Activated naive CD4-positive, alpha-beta T cell treated with anti-CD3 and anti-CD28 coated beads, Interleukin-2, amount 50 U/mL, for 24 hours (primary cell): ENCODE data around the gene C6orf89.
A peak's percentile ranks its signal among the peaks of the same experiment; 100 is the strongest.
"Not testable (repeated sequence)": the region's sequence is repeated elsewhere in the genome, so short reads cannot be mapped to it uniquely, and the experiment has no call there.

Experiments
- H3K27ac Mint-ChIP-seq: one replicate; pipeline ENCODE4 v1.8.0; 2021; ENCODE audit warnings: mild to moderate bottlenecking, mixed read lengths
- H3K27me3 Mint-ChIP-seq: one replicate; pipeline ENCODE4 v1.8.0; 2021; ENCODE audit warnings: mixed read lengths
- H3K36me3 Mint-ChIP-seq: one replicate; pipeline ENCODE4 v1.8.0; 2021; ENCODE audit warnings: mixed read lengths
- H3K4me1 Mint-ChIP-seq: one replicate; pipeline ENCODE4 v1.8.0; 2021; ENCODE audit warnings: mixed read lengths
- H3K4me3 Mint-ChIP-seq: one replicate; pipeline ENCODE4 v1.8.0; 2021; ENCODE audit warnings: mild to moderate bottlenecking, mixed read lengths
- H3K9me3 Mint-ChIP-seq: one replicate; pipeline ENCODE4 v1.8.0; 2021; ENCODE audit warnings: mixed read lengths

Gene C6orf89

DNA sequence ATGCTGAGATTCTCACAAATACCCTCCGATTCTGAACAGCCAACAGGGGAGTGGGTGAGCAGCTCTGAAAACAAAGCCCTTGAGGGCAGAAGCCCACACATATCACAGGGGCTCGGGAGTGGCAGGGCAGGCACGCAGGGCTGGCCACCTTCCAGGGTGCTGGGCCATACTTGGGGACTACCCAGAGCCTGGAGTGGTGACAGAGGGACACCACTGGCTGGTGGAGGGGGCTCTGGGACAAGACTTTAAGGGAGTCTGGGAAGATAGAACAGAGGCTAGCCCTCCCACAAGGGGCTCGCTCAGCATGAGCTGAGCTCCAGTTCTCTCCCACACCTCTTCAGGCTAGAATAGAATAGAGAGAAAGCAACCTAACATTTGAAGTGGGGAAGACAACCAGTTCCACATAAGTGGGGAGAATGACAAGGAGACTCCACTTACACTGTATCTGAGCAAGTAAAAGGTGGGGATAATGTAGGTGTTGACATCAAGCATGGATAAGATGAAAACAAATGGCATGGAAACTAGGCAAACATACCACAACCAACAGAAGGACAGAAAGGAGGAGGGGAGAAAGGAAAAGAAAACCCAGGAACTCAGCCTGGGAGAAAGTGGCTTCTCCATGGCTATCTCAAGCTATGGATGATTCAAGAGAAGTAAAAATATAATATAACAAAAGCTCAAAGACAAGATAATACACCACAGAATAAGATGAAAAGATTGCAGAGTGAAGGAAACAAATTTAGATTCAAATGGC is 18.1 kb upstream of the C6orf89 start:
- Mint-ChIP-seq H3K4me1 (peaks cover 76% of the 10 kb centered on the region), H3K4me3 (peak overlapping the region; percentile 53), H3K27me3 (no peaks in the 10 kb centered on the region), H3K9me3 (no peaks in the 10 kb centered on the region), H3K27ac (no peak overlapping the region), H3K36me3 (peaks cover 37% of the 10 kb centered on the region)

DNA sequence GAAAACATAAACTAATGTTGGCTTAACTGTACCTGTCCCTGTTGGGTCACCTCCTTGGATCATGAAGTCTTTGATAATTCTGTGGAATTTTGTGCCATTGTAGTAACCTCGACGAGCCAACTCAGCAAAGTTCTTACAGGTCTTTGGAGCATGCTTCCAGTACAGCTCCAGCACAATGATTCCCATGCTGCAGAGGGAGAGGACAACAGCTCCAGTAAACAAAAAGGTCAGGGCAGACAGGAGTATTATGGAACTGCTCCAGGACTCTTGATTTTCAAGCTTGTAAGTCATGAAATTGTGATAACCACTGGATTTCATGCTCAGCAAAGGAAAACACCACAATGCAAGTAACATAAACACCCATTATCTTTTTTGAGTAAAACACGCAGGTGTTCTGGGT is 14.1 kb upstream of the C6orf89 start:
- no peaks in the 10 kb centered on the region for H3K9me3 Mint-ChIP-seq
- H3K4me1 Mint-ChIP-seq = peaks cover 65% of the 10 kb centered on the region
- H3K36me3 Mint-ChIP-seq = peaks cover 21% of the 10 kb centered on the region
- no peak overlapping the region for H3K4me3 Mint-ChIP-seq
- H3K27me3 Mint-ChIP-seq = no peaks in the 10 kb centered on the region
- H3K27ac Mint-ChIP-seq = no peak overlapping the region

DNA sequence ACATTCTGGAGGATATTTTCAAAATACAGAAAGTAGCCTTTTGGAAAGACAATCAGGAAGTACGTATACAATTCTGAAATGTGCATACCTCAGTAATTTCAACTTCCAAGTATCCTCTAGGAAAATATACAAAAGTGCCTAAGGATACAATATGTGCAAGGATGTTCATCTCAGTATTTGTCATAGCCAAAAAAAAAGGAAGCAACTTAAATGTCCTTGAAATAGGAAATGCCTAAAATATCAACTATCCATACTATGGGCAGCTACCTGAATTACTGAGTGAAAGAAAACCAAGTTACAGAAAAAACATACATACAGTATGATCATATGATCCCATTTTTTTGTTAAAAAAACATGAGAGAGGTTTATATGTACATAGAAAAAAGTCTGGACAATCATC is 12.6 kb upstream of the C6orf89 start:
- Mint-ChIP-seq H3K27me3 (peaks cover 1% of the 10 kb centered on the region), H3K27ac (peak overlapping the region; percentile 100), H3K9me3 (no peaks in the 10 kb centered on the region), H3K4me1 (peaks cover 51% of the 10 kb centered on the region), H3K4me3 (peak overlapping the region; percentile 95), H3K36me3 (peaks cover 16% of the 10 kb centered on the region)

DNA sequence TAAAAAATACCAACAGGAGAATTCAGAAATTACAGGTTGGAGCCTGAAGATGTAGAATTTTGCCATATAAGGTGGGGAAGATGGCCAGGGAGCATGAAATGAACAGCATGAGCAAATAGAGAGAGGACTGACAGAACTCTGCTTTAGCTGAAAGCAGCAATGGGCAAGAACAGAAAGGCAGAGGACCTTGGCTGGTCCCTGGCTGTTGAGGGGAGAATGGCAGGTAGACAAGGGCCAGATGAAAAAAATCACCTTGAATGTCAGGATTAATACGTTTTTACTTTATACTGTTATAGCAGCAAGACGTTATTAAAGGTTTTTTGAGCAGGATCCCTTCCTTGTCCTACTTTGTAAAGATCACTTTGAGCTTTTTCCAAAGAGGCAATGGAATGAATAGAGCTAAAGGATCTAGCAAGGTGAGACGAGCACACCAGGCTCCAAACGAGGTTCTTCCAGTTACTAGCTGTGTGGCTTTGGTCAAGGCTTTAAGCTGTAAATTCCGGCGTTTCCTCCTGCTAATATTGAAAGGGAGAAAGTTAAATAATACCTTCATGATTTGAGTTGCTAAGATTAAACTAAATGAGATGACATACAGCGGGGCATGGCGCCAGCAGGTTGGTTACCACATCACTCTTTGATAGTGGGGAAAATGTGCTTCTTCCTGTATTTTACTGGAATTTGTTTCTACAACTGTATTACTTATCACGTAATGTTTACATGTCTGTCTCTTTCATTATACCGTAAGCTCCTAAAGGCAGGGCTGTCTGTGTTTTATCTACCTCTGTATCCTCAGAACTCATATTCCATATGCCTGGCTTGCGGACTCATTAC is 11.9 kb upstream of the C6orf89 start:
- Mint-ChIP-seq H3K9me3 (no peaks in the 10 kb centered on the region), H3K27me3 (peaks cover 3% of the 10 kb centered on the region), H3K4me1 (peaks cover 45% of the 10 kb centered on the region), H3K36me3 (peaks cover 13% of the 10 kb centered on the region), H3K27ac (peak overlapping the region; percentile 100), H3K4me3 (peak overlapping the region; percentile 95)

DNA sequence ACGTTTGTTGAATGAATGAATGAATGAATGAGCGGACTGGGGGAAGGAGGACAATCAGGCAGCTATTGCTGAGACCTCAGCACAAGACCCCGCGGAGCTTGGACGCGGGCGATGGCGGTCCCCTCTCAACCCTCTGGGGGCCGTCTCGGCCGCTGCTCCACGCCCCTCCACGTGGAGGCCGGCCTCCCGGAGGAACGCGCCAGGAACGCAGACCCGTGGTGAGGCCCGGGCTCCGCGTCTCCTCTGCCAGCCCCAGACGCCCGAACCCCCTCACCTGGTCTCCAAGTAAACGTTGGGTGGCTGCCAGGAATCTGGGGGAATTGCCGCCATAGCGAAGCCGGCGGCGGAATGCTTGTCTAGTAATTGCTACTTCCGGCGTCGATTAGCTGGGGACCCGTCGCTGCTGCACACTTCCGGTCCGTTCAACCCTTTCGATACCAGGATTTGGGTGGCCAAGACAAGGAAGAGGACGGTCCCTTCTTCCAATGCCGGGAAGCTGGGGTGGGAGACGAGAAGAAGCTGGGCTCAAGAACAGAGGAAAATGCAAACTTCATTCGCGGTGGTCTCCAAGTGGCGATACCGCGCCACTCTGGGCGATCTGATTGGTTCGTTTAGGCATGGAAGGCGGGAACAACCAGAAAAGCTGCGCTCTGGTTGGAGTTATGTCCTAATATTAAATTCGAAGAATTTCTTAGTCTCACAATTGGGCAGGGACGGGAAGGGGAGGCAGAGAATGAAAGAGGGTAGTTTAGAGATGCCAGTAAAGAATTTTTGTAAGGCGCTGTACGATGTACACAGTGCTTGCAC is 11.1 kb upstream of the C6orf89 start, which contains the start of gene PPIL1:
Gene PPIL1, minus strand, starts transcription at position 361 of the 807 bp plus-strand sequence. Its CDS starts 31 bp downstream, at position 330.
- Mint-ChIP-seq H3K27ac (peak within 1 kb of the TSS; percentile 100), H3K27me3 (peaks cover 8% of the 10 kb centered on the region), H3K4me1 (peaks cover 40% of the 10 kb centered on the region), H3K36me3 (peaks cover 13% of the 10 kb centered on the region), H3K9me3 (no peaks in the 10 kb centered on the region), H3K4me3 (peak within 1 kb of the TSS; percentile 95)

DNA sequence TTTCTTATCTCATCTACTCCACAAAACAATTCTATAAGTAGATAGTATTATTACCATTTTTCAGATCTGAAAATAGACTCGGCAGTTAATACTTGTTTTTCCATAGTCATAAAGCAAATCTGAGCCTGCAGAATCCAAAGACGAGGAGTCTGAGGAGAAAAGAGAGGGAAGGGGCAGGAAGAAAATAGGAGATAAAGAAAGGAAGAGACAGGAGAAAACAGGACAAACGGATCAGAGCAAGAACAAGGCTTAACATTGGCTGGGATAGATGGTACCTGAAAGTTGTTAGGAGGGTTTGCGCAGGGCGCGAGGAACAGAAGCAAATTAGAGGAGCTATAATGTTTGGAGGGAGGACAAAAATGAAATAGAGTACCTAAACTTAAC is 10.5 kb upstream of the C6orf89 start:
- Mint-ChIP-seq H3K27me3 (peaks cover 8% of the 10 kb centered on the region), H3K27ac (peak overlapping the region; percentile 100), H3K36me3 (peaks cover 9% of the 10 kb centered on the region), H3K4me1 (peaks cover 35% of the 10 kb centered on the region), H3K9me3 (no peaks in the 10 kb centered on the region), H3K4me3 (peak overlapping the region; percentile 95)

DNA sequence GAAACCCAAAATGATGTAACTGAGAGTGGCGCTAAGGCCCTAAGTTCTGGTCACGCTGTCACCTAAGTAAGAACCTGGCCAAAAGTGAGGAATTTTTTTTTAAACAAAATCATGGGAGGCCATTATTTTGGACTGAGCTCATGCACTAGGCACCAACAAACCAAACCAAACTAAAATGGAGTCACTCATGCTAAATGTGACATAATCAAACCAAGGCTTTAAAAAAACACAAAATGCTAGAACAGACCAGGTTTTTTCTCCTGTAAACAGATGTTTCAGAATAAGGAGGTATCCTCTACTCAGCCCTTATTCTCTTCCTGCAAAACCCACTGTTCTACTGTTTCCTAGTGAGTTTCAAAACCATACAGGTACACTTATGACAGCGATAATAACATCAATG is 1.1 kb upstream of the C6orf89 start:
- H3K4me3 Mint-ChIP-seq = no peak overlapping the region
- H3K27ac Mint-ChIP-seq = peak overlapping the region; percentile 96
- H3K4me1 Mint-ChIP-seq = peaks cover 32% of the 10 kb centered on the region
- no peaks in the 10 kb centered on the region for H3K27me3 Mint-ChIP-seq
- H3K9me3 Mint-ChIP-seq = no peaks in the 10 kb centered on the region
- H3K36me3 Mint-ChIP-seq = no peaks in the 10 kb centered on the region

DNA sequence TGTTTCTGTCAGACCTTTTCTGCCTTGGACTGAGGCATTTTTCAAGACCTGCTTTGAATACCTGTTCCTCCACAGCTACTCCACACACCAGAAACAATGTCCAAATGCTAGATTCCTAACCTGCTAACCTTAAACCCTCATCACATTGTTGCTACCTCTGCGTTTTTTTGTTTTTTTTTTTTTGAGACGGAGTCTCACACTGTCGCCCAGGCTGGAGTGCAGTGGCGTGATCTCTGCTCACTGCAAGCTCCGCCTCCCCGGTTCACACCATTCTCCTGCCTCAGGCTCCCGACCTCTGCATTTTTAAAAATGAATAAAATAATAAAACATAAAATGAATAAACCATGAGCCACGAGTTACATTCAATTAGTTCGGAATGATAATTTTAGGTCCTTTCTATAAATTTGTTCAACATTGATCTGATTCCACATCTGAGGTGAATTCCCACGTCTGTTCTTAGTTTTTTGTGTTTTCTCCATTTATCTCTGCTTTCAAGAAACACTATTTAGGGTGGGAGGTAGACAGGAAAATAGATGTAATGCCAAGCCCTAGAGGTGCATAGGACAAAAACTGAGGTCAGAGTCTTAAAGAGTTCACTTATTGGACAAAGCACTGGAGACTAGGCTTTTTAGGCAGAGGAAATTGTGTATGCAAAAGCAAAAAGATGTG is 1.3 kb downstream of the C6orf89 start:
- Mint-ChIP-seq H3K36me3 (peaks cover 2% of the 10 kb centered on the region), H3K4me3 (peak overlapping the region; percentile 93), H3K9me3 (no peaks in the 10 kb centered on the region), H3K27ac (no peak overlapping the region), H3K27me3 (no peaks in the 10 kb centered on the region), H3K4me1 (peaks cover 39% of the 10 kb centered on the region)

DNA sequence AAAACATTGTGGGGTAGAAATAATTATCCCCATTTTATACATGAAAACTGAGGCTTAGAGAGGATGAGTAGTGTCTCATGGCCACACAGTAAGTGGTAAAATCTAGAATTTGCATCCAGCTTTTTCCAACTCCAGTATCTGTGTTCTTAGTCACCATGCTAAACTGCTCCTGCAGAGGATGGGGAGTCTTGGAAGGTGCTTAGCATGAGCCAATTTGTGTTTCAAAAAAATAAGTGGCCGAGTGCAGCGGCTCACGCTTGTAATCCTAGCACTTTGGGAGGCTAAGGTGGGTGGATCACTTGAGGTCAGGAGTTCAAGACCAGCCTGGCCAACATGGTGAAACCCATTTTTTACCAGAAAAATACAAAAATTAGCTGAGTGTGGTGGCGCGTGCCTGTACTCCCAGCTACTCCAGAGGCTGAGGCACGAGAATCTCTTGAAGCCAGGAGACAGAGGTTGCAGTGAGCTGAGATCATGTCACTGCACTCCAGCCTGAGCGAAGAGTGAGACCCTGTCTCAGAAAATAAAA is 2.4 kb downstream of the C6orf89 start:
- Mint-ChIP-seq H3K4me1 (peaks cover 39% of the 10 kb centered on the region), H3K9me3 (no peaks in the 10 kb centered on the region), H3K27ac (no peak overlapping the region), H3K4me3 (no peak overlapping the region), H3K36me3 (peaks cover 2% of the 10 kb centered on the region), H3K27me3 (no peaks in the 10 kb centered on the region)

DNA sequence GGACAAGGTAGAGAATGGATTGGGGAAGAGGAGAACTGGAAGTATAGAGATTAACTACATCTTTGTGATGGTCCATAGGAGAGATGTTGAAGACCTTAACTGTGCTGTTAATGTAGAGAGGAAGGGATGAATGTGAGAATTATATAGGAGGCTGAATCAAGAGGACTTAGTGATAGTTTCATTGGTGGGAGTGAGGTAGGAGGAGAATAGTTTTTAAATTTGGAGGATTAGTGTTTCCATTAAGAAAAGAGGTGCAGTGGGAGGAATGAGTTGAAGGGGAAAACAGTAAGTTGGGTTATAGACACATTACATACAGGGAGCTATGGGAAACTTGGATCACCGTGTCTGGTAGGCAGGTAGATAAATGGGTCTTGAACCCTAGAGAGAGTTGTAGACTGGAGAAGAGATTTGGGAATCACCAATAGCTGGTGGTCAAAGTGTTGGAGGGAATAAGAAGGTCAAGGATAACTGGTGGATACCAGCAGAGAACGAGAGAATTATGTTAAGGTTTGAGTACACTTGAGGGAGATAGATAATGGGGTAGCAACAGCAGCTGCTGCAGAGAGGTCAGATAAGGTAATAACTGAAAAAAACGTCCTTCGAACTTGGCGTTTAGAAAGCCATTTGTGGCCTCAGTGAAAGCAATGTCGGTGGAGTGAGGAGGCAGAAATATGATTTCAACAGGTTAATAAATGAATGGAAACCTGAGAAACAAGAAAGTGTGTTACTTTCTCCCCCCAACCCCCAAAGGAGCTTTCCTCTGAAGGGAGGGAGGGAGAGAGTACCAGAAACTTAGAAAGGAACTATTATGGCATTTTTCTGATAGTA is 3.1 kb downstream of the C6orf89 start:
- no peak overlapping the region for H3K4me3 Mint-ChIP-seq
- H3K9me3 Mint-ChIP-seq = no peaks in the 10 kb centered on the region
- H3K27ac Mint-ChIP-seq = peak overlapping the region; percentile 57
- H3K27me3 Mint-ChIP-seq = no peaks in the 10 kb centered on the region
- peaks cover 2% of the 10 kb centered on the region for H3K36me3 Mint-ChIP-seq
- H3K4me1 Mint-ChIP-seq = peaks cover 39% of the 10 kb centered on the region

DNA sequence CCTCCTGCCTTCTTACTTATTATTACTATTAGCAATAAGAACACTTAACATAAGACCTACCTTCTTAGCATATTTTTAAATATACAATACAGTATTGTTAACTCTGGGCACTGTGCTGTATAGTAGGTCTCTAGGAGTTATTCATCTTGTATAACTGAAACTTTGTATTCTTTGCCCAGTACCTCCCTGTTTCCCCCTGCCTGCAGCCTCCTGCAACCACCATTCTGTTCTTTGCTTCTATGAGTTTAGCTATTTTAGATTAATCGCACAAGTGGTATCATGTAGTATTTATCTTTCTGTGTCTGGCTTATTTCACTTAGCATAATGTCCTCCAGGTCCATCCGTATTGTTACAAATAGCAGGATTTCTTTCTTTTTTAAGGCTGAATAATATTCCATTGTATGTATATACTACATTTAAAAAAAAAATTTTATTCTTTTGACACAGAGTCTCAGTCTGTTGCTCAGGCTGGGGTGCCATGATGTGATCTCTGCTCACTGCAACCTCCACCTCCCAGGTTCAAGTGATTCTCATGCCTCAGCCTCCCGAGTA is 4.4 kb downstream of the C6orf89 start:
- Mint-ChIP-seq H3K27me3 (no peaks in the 10 kb centered on the region), H3K9me3 (no peaks in the 10 kb centered on the region), H3K27ac (peak overlapping the region; percentile 68), H3K4me3 (no peak overlapping the region), H3K36me3 (peaks cover 5% of the 10 kb centered on the region), H3K4me1 (peaks cover 41% of the 10 kb centered on the region)

DNA sequence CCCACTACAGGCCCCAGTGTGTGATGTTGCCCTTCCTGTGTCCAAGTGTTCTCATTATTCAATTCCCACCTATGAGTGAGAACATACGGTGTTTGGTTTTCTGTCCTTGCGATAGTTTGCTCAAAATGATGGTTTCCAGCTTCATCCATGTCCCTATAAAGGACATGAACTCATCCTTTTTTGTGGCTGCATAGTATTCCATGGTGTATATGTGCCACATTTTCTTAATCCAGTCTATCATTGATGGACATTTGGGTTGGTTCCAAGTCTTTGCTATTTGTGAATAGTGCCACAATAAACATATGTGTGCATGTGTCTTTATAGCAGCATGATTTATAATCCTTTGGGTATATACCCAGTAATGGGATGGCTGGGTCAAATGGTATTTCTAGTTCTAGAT is 5.4 kb downstream of the C6orf89 start:
- not testable (repeated sequence) for H3K36me3 Mint-ChIP-seq

DNA sequence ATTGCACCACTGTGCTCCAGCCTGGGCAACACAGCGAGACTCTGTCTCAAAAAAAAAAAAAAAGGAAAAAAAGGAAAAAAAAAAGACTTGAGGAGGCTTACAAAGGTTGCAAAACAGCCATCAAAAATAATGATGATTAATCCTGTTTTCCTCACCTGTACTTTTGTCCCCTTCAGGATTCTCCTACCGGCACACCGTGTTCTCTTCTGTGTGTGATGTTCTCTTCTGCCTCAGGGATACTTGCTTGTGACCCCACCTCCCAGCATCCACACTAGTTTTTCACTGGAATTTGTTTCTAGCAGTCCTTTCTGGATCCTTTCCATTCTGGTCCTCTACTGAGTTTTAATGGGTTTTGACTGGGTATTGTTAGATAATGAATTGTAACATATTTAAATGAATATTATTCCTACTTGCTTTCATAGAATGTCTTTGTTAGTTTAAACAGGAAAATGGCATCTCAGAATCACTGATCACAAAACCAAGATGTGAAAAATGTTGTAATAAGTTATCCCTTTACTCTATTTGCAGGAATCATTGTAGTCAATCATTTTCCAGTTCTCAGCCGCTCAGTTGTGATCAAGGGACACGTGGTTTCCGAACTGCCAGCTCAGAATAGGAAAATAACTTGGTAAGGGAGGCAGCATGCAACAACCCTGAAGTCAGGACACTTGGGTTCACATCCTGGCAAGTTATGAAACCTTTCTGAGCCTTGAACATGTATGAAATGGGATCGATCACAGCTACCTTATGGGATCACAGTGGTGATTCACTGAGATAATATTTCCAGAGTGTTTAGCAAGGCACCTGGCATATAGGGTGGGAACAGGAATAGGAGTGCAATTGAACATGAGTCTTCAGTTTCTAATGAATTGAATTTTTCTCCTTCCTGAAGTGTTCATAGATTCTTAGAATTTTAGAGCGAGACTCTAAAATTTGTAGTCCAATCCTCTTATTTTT is 8.5 kb downstream of the C6orf89 start:
- Mint-ChIP-seq H3K36me3 (peaks cover 11% of the 10 kb centered on the region), H3K27ac (peak overlapping the region; percentile 68), H3K4me3 (no peak overlapping the region), H3K27me3 (no peaks in the 10 kb centered on the region), H3K4me1 (peaks cover 22% of the 10 kb centered on the region), H3K9me3 (no peaks in the 10 kb centered on the region)

More for the DNA sequence above, 5.4 kb downstream of the C6orf89 start:
- H3K27me3 Mint-ChIP-seq, H3K27ac Mint-ChIP-seq, H3K9me3 Mint-ChIP-seq, H3K4me3 Mint-ChIP-seq: not testable (repeated sequence)
- H3K4me1 Mint-ChIP-seq = peaks cover 36% of the 10 kb centered on the region
